GM12878 (cell line): ENCODE results near the gene ADCY10.

ENCODE experiments used
- ATF7 ChIP-seq: fragments of 450-650 bp; IDR thresholded peaks from 2 replicates; pipeline ENCODE4 v1.6.1; 2016; ENCODE audit warnings: low read depth, mild to moderate bottlenecking
- GABPA ChIP-seq: IDR thresholded peaks from 2 replicates; pipeline ENCODE4 v1.6.1; 2014; ENCODE audit warnings: antibody characterized with exemption, low read depth, mild to moderate bottlenecking, inconsistent platforms
- TF ChIP-seq, protein P1 (sequence below), 3 experiments: IDR thresholded peaks in 2 of 3; conservative IDR thresholded peaks in 1 of 3; 2 replicates each; pipeline ENCODE4 v1.5.1; 2011; ENCODE audit warnings: low read depth in 3 of 3, low read length in 3 of 3, mild to moderate bottlenecking in 3 of 3, control low read depth in 2 of 3, moderate library complexity in 2 of 3, inconsistent platforms in 1 of 3, mixed read lengths in 1 of 3; ENCODE audit not compliant: control insufficient read depth in 2 of 3, insufficient read depth in 1 of 3; ENCODE audit errors: extremely low read depth in 1 of 3

- TF ChIP-seq, protein P1, sequence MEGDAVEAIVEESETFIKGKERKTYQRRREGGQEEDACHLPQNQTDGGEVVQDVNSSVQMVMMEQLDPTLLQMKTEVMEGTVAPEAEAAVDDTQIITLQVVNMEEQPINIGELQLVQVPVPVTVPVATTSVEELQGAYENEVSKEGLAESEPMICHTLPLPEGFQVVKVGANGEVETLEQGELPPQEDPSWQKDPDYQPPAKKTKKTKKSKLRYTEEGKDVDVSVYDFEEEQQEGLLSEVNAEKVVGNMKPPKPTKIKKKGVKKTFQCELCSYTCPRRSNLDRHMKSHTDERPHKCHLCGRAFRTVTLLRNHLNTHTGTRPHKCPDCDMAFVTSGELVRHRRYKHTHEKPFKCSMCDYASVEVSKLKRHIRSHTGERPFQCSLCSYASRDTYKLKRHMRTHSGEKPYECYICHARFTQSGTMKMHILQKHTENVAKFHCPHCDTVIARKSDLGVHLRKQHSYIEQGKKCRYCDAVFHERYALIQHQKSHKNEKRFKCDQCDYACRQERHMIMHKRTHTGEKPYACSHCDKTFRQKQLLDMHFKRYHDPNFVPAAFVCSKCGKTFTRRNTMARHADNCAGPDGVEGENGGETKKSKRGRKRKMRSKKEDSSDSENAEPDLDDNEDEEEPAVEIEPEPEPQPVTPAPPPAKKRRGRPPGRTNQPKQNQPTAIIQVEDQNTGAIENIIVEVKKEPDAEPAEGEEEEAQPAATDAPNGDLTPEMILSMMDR (IDR thresholded peaks at IDR 0.05 in 2 of 3, conservative IDR thresholded peaks at IDR 0.05 in 1 of 3; ENCODE audit: control insufficient read depth in 2 of 3, extremely low read depth in 1 of 3, insufficient read depth in 1 of 3, low read depth in 3 of 3, low read length in 3 of 3) = no peak
- no peak for TF ChIP-seq ATF7
- TF ChIP-seq GABPA = no peak
Measured at GRCh38 chr1:167812972-167813371, 101.0 kb downstream of the ADCY10 start.
